WTC11 (cell line): Measurements from ENCODE around the gene HDAC9. TPM values are rescaled to one million over a fixed set of nuclear protein-coding genes. Genes with fewer than 3 reads are reported as not detected.

Experiments used
- ATAC-seq: fragments of 200-7000 bp; cut with Tn5 transposase; 2 replicates; pipeline ENCODE4 v1.10.0; 2021; ENCODE audit warnings: mild to moderate bottlenecking, moderate library complexity
- CTCF ChIA-PET: fragments of 300-600 bp; sonication (Branson Sonifier 250); formaldehyde crosslinking; loops from one replicate; lab custom pipeline; 2021; ENCODE audit warnings: antibody characterized with exemption; lab: Charles Lee
- POLR2A ChIA-PET: fragments of 350-600 bp; sonication (Branson Sonifier 250); formaldehyde crosslinking; loops from one replicate; lab custom pipeline; 2021; ENCODE audit warnings: antibody characterized with exemption; lab: Charles Lee
- DNase-seq: peaks from one replicate; pipeline ENCODE4 v3.0.0; 2021; ENCODE audit warnings: low spot score
- H3K27ac Mint-ChIP-seq: 2 replicates; pipeline ENCODE4 v1.8.0; 2021; ENCODE audit warnings: mixed read lengths
- H3K27me3 Mint-ChIP-seq: 2 replicates; pipeline ENCODE4 v1.8.0; 2021; ENCODE audit warnings: low read depth, mild to moderate bottlenecking, moderate library complexity, mixed read lengths
- H3K36me3 Mint-ChIP-seq: 2 replicates; pipeline ENCODE4 v1.8.0; 2021; ENCODE audit warnings: mixed read lengths
- H3K4me1 Mint-ChIP-seq: 2 replicates; pipeline ENCODE4 v1.8.0; 2022; ENCODE audit warnings: mixed read lengths
- H3K4me3 Mint-ChIP-seq: 2 replicates; pipeline ENCODE4 v1.8.0; 2021; ENCODE audit warnings: mild to moderate bottlenecking, moderate library complexity, mixed read lengths
- H3K9me3 Mint-ChIP-seq: 2 replicates; pipeline ENCODE4 v1.8.0; 2021; ENCODE audit warnings: mixed read lengths
- ARID4B ChIP-seq: sonication (generic); formaldehyde crosslinking; IDR thresholded peaks from 2 replicates; pipeline ENCODE4 v1.8.0; 2023; ENCODE audit warnings: missing genetic modification reagents, mild to moderate bottlenecking, borderline replicate concordance
- CDX4 ChIP-seq: fragments of 250-450 bp; sonication (Bioruptor Pico); IDR thresholded peaks from 2 replicates; pipeline ENCODE4 v1.9.0; 2021; ENCODE audit warnings: moderate library complexity, mild to moderate bottlenecking, inconsistent platforms, borderline replicate concordance
- EMX1 ChIP-seq: fragments of 250-450 bp; sonication (Bioruptor Pico); IDR thresholded peaks from 2 replicates; pipeline ENCODE4 v1.8.0; 2021; ENCODE audit warnings: mild to moderate bottlenecking
- FOXP1 ChIP-seq: sonication (generic); formaldehyde crosslinking; IDR thresholded peaks from 2 replicates; pipeline ENCODE4 v1.8.0; 2022; ENCODE audit warnings: missing genetic modification reagents, mild to moderate bottlenecking, moderate library complexity, borderline replicate concordance
- HMGXB4 ChIP-seq: sonication (generic); formaldehyde crosslinking; IDR thresholded peaks from 2 replicates; pipeline ENCODE4 v1.8.1; 2023; ENCODE audit warnings: mild to moderate bottlenecking, moderate library complexity, missing genetic modification reagents
- IRF1 ChIP-seq: sonication (generic); formaldehyde crosslinking; IDR thresholded peaks from 2 replicates; pipeline ENCODE4 v1.8.0; 2023; ENCODE audit warnings: missing genetic modification reagents
- MAX ChIP-seq: sonication (generic); formaldehyde crosslinking; IDR thresholded peaks from 2 replicates; pipeline ENCODE4 v1.8.0; 2022; ENCODE audit warnings: mild to moderate bottlenecking, missing genetic modification reagents
- PREB ChIP-seq: sonication (generic); formaldehyde crosslinking; IDR thresholded peaks from 2 replicates; pipeline ENCODE4 v1.8.1; 2022; ENCODE audit warnings: mild to moderate bottlenecking, missing genetic modification reagents, moderate library complexity, borderline replicate concordance
- RELA ChIP-seq: sonication (generic); formaldehyde crosslinking; IDR thresholded peaks from 2 replicates; pipeline ENCODE4 v1.8.1; 2022; ENCODE audit warnings: missing genetic modification reagents, mild to moderate bottlenecking, borderline replicate concordance
- SMAD4 ChIP-seq: sonication (generic); formaldehyde crosslinking; IDR thresholded peaks from 2 replicates; pipeline ENCODE4 v1.8.0; 2022; ENCODE audit warnings: mild to moderate bottlenecking, missing genetic modification reagents
- STAT6 ChIP-seq: sonication (generic); formaldehyde crosslinking; conservative IDR thresholded peaks from 2 replicates; pipeline ENCODE4 v1.8.1; 2023; ENCODE audit warnings: mild to moderate bottlenecking, low read depth, missing genetic modification reagents, moderate library complexity
- TCF7 ChIP-seq: sonication (generic); formaldehyde crosslinking; IDR thresholded peaks from 2 replicates; pipeline ENCODE4 v1.8.0; 2022; ENCODE audit warnings: mild to moderate bottlenecking, low read depth, missing genetic modification reagents, moderate library complexity
- TEAD1 ChIP-seq: sonication (generic); formaldehyde crosslinking; IDR thresholded peaks from 2 replicates; pipeline ENCODE4 v1.8.0; 2022; ENCODE audit warnings: mild to moderate bottlenecking, missing genetic modification reagents
- USF2 ChIP-seq: sonication (generic); formaldehyde crosslinking; IDR thresholded peaks from 2 replicates; pipeline ENCODE4 v1.8.1; 2023; ENCODE audit warnings: mild to moderate bottlenecking, missing genetic modification reagents, moderate library complexity
- ZBTB21 ChIP-seq: sonication (generic); formaldehyde crosslinking; IDR thresholded peaks from 2 replicates; pipeline ENCODE4 v1.8.1; 2023; ENCODE audit warnings: mild to moderate bottlenecking, missing genetic modification reagents, borderline replicate concordance
- ZMAT4 ChIP-seq: fragments of 250-450 bp; sonication (Bioruptor Pico); IDR thresholded peaks from 2 replicates; pipeline ENCODE4 v1.9.0; 2021; ENCODE audit warnings: mild to moderate bottlenecking
- ZNF317 ChIP-seq: sonication (generic); formaldehyde crosslinking; IDR thresholded peaks from 2 replicates; pipeline ENCODE4 v1.8.1; 2023; ENCODE audit warnings: low read depth, mild to moderate bottlenecking, moderate library complexity, missing genetic modification reagents, borderline replicate concordance
- ZNF396 ChIP-seq: fragments of 250-450 bp; sonication (Bioruptor Pico); IDR thresholded peaks from 2 replicates; pipeline ENCODE4 v1.8.0; 2021; ENCODE audit warnings: mild to moderate bottlenecking, moderate library complexity, borderline replicate concordance
- ZNF423 ChIP-seq: fragments of 250-450 bp; sonication (Bioruptor Pico); IDR thresholded peaks from 2 replicates; pipeline ENCODE4 v2.1.2; 2022; ENCODE audit warnings: mild to moderate bottlenecking, moderate library complexity
- total RNA-seq: library from RNA; stranded (reverse); gene quantifications from 3 replicates; pipeline ENCODE4 v1.2.3, GENCODE V29; 2021

HDAC9 gene
- total RNA-seq, 1 experiment from 2014 or later = 18.8 TPM

- no peak for TF ChIP-seq HMGXB4
- TF ChIP-seq TEAD1 = no peak
- no peak for TF ChIP-seq SMAD4 (CRISPR knock-in tag)
- no peak for TF ChIP-seq ZBTB21 (CRISPR knock-in tag)
- TF ChIP-seq PREB = no peak
- TF ChIP-seq, all 79 proteins: peak for 0
Observed at GRCh38 chr7:18464830-18465229, 30.7 kb upstream of the HDAC9 start (continued).

GRCh38 chr7:18467011-18467410 is 28.5 kb upstream of the HDAC9 start:
- Mint-ChIP-seq H3K4me3 (no peak overlapping the region), H3K27me3 (no peaks in the 10 kb centered on the region), H3K27ac (no peak overlapping the region), H3K9me3 (no peaks in the 10 kb centered on the region), H3K4me1 (no peaks in the 10 kb centered on the region), H3K36me3 (no peaks in the 10 kb centered on the region)
- TF ChIP-seq ZMAT4 (CRISPR knock-in tag) = no peak
- no peak for TF ChIP-seq ZBTB21 (CRISPR knock-in tag)
- no peak for TF ChIP-seq ZNF396 (CRISPR knock-in tag)
- TF ChIP-seq EMX1 (CRISPR knock-in tag) = no peak
- TF ChIP-seq ZNF423 (CRISPR knock-in tag) = no peak
- TF ChIP-seq TEAD1 = no peak
- TF ChIP-seq MAX (CRISPR knock-in tag) = no peak
- TF ChIP-seq ARID4B (CRISPR knock-in tag) = no peak
- TF ChIP-seq TCF7 = no peak
- DNase-seq (no peak), ATAC-seq (no peak)
- ChIA-PET CTCF (no interaction called here), POLR2A (no interaction called here)

GRCh38 chr7:18468795-18469194 is 26.8 kb upstream of the HDAC9 start:
- no peak for DNase-seq
- Mint-ChIP-seq H3K4me1 (no peaks in the 10 kb centered on the region), H3K9me3 (no peaks in the 10 kb centered on the region), H3K4me3 (no peak overlapping the region), H3K36me3 (no peaks in the 10 kb centered on the region), H3K27me3 (no peaks in the 10 kb centered on the region), H3K27ac (no peak overlapping the region)
- ATAC-seq = no peak
- CTCF ChIA-PET = interaction anchor here (1.3 kb wide), 1 partner anchor 116 kb away, joined by 5 read pairs; no protein-coding TSS in a partner anchor
- POLR2A ChIA-PET = no interaction called here
- TF ChIP-seq ZBTB21 (CRISPR knock-in tag) (no peak), IRF1 (CRISPR knock-in tag) (no peak), CDX4 (CRISPR knock-in tag) (no peak), ZNF317 (CRISPR knock-in tag) (no peak), STAT6 (CRISPR knock-in tag) (no peak), USF2 (CRISPR knock-in tag) (no peak), TEAD1 (no peak), FOXP1 (CRISPR knock-in tag) (no peak), RELA (CRISPR knock-in tag) (no peak)
